Endodermal cell (in vitro differentiated cells): ENCODE measurements around the gene MIB1. TPM values are rescaled to one million over a fixed set of nuclear protein-coding genes. Genes with fewer than 3 reads are reported as not detected.

Experiments
- DNase-seq: peaks from one replicate; pipeline ENCODE4 v3.0.0-alpha.2; 2017
- H3K27ac ChIP-seq: 2 replicates; pipeline ENCODE4 v1.5.1; 2013; ENCODE audit warnings: mild to moderate bottlenecking, low read depth, low read length, moderate library complexity
- H3K27me3 ChIP-seq: 2 replicates; pipeline ENCODE4 v1.6.1; 2013; ENCODE audit warnings: mild to moderate bottlenecking, low read length, moderate library complexity; ENCODE audit not compliant: insufficient read depth, control insufficient read depth, poor library complexity, severe bottlenecking
- H3K36me3 ChIP-seq: 2 replicates; pipeline ENCODE4 v1.7.0; 2013; ENCODE audit warnings: mild to moderate bottlenecking, low read length, moderate library complexity; ENCODE audit not compliant: control insufficient read depth, insufficient read depth
- H3K4me1 ChIP-seq: one replicate; pipeline ENCODE4 v1.7.0; 2013; ENCODE audit warnings: low read length; ENCODE audit not compliant: control insufficient read depth, insufficient read depth
- H3K4me3 ChIP-seq: 2 replicates; pipeline ENCODE4 v1.5.1; 2013; ENCODE audit warnings: mild to moderate bottlenecking, low read length, moderate library complexity
- H3K9ac ChIP-seq: 2 replicates; pipeline ENCODE4 v1.6.1; 2013; ENCODE audit warnings: mild to moderate bottlenecking, low read length, moderate library complexity; ENCODE audit not compliant: poor library complexity, severe bottlenecking; ENCODE audit errors: extremely low read depth
- H3K9me3 ChIP-seq: 2 replicates; pipeline ENCODE4 v1.6.1; 2013; ENCODE audit warnings: mild to moderate bottlenecking, low read length, moderate library complexity; ENCODE audit not compliant: control insufficient read depth
- H3K27ac Mint-ChIP-seq: 2 replicates; pipeline ENCODE4 v1.8.0; 2020; ENCODE audit warnings: mixed read lengths
- H3K27me3 Mint-ChIP-seq: 2 replicates; pipeline ENCODE4 v1.8.0; 2021; ENCODE audit warnings: mild to moderate bottlenecking, mixed read lengths; ENCODE audit not compliant: insufficient read depth
- H3K36me3 Mint-ChIP-seq: 2 replicates; pipeline ENCODE4 v1.8.0; 2020; ENCODE audit warnings: low read depth, mixed read lengths
- H3K4me1 Mint-ChIP-seq: 2 replicates; pipeline ENCODE4 v1.8.0; 2020; ENCODE audit warnings: mixed read lengths
- H3K4me3 Mint-ChIP-seq: 2 replicates; pipeline ENCODE4 v1.8.0; 2020; ENCODE audit warnings: mild to moderate bottlenecking, moderate library complexity, mixed read lengths
- H3K9me3 Mint-ChIP-seq: 2 replicates; pipeline ENCODE4 v1.8.0; 2020; ENCODE audit warnings: mild to moderate bottlenecking, mixed read lengths
- CTCF ChIP-seq: fragments of 200-600 bp; sonication (generic); conservative IDR thresholded peaks from 2 replicates; pipeline ENCODE4 v1.5.0; 2021; ENCODE audit warnings: antibody characterized with exemption, mild to moderate bottlenecking
- WGBS, 2 experiments: methylation state at CpG; one replicate each; pipeline versions ENCODE4 v1.1.5 to v1.1.7; 2013; ENCODE audit warnings: missing lambda C conversion rate in 2 of 2, mixed read lengths in 1 of 2; ENCODE audit not compliant: insufficient coverage in 1 of 2, insufficient read length in 1 of 2; 5-methylcytosine and 5-hydroxymethylcytosine counted together
- total RNA-seq, 2 donors: library from RNA; stranded (reverse); fragmentation: NEBNext Ultra II Directional in 1 of 2; extraction: Animal tissue kit (Norgen Biotek cat#: 25700) in 1 of 2; gene quantifications; 2 replicates in 1 of 2; 3 replicates in 1 of 2; pipeline ENCODE4 v1.2.1, GENCODE V29; 2021

Gene MIB1
- total RNA-seq, 2 donors from 2014 or later: 66.4 to 75.0 TPM

- 95% methylated on average over 3 of the region's 3 CpGs for WGBS, 2 experiments
- no peak overlapping the region for H3K9ac ChIP-seq
- H3K4me3 ChIP-seq: no peak overlapping the region
- no peaks in the 10 kb centered on the region for H3K4me1 ChIP-seq
- H3K27ac ChIP-seq: no peak overlapping the region
- H3K4me3 Mint-ChIP-seq: no peak overlapping the region
- peaks cover 41% of the 10 kb centered on the region for H3K36me3 Mint-ChIP-seq
- peaks cover 5% of the 10 kb centered on the region for H3K4me1 Mint-ChIP-seq
- TF ChIP-seq CTCF: no peak
- no peaks in the 10 kb centered on the region for H3K27me3 ChIP-seq
- peaks cover 62% of the 10 kb centered on the region for H3K36me3 ChIP-seq
- no peak overlapping the region for H3K27ac Mint-ChIP-seq
- H3K27me3 Mint-ChIP-seq: no peaks in the 10 kb centered on the region
- no peaks in the 10 kb centered on the region for H3K9me3 Mint-ChIP-seq
- H3K9me3 ChIP-seq: no peaks in the 10 kb centered on the region
- DNase-seq: no peak
Observed at GRCh38 chr18:21855432-21855831, 114.8 kb downstream of the MIB1 start.

- H3K9ac ChIP-seq: no peak overlapping the region
- Mint-ChIP-seq H3K4me1 (no peaks in the 10 kb centered on the region), H3K4me3 (no peak overlapping the region), H3K9me3 (peaks cover 2% of the 10 kb centered on the region), H3K36me3 (peaks cover 60% of the 10 kb centered on the region), H3K27me3 (no peaks in the 10 kb centered on the region), H3K27ac (no peak overlapping the region)
- peaks cover 80% of the 10 kb centered on the region for H3K36me3 ChIP-seq
- no peak for DNase-seq
- no peaks in the 10 kb centered on the region for H3K27me3 ChIP-seq
- no peak for TF ChIP-seq CTCF
- no peaks in the 10 kb centered on the region for H3K4me1 ChIP-seq
- H3K4me3 ChIP-seq: no peak overlapping the region
- H3K9me3 ChIP-seq: peaks cover 5% of the 10 kb centered on the region
- no peak overlapping the region for H3K27ac ChIP-seq
- WGBS, 2 experiments: 98 to 100% methylated on average over 1 to 3 of the region's 3 CpGs
Observed at GRCh38 chr18:21857871-21858270, 117.3 kb downstream of the MIB1 start.

DNA sequence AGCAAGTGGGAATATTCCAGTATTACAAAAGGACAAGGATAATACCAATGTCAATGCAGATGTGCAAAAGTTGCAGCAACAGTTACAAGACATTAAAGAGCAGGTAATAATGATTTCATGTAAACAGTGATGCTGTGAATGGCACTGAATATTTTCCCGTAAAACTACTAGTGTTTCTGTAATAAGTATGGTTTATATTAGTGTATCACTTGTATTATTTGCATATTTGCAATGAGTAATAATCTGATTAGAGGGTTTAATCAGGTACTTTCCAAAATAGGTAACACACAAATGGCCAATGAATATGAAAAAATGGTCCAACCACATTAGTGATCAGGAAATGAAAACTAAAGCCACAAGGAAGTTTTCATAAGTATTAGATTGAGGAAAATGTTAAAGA lies 118.0 kb downstream of the MIB1 start:
- DNase-seq: no peak
- no peak overlapping the region for H3K4me3 Mint-ChIP-seq
- H3K27ac Mint-ChIP-seq: no peak overlapping the region
- 96 to 100% methylated on average over 1 of the region's 1 CpG for WGBS, 2 experiments
- Histone ChIP-seq H3K9me3 (peaks cover 11% of the 10 kb centered on the region), H3K27me3 (no peaks in the 10 kb centered on the region), H3K27ac (no peak overlapping the region), H3K4me3 (no peak overlapping the region), H3K9ac (no peak overlapping the region), H3K4me1 (no peaks in the 10 kb centered on the region), H3K36me3 (peaks cover 80% of the 10 kb centered on the region)
- peaks cover 67% of the 10 kb centered on the region for H3K36me3 Mint-ChIP-seq
- H3K4me1 Mint-ChIP-seq: no peaks in the 10 kb centered on the region
- H3K27me3 Mint-ChIP-seq: no peaks in the 10 kb centered on the region
- peaks cover 5% of the 10 kb centered on the region for H3K9me3 Mint-ChIP-seq
- no peak for TF ChIP-seq CTCF
